HG02759 (cell line): ENCODE data around the gene UPK1B.
"Not testable (repeated sequence)": the region's sequence is repeated elsewhere in the genome, so short reads cannot be mapped to it uniquely, and the experiment has no call there.

Experiments used
- ATAC-seq: cut with Tn5 transposase; IDR thresholded peaks from one replicate; pipeline ENCODE4 v1.9.1; 2021; ENCODE audit warnings: mild to moderate bottlenecking, moderate library complexity; ENCODE audit not compliant: unreplicated experiment

Gene UPK1B

GRCh38 chr3:119173325-119173724 is at the start of gene UPK1B:
TSS of gene UPK1B (plus strand) at chr3:119173598. CDS start at chr3:119186742, 13,144 bp downstream.
- ATAC-seq = no peak

GRCh38 chr3:119125342-119125741 is 48.1 kb upstream of the UPK1B start:
- ATAC-seq = no peak

- no peak for ATAC-seq
Observed at GRCh38 chr3:119125742-119126504, 47.5 kb upstream of the UPK1B start.

GRCh38 chr3:119130291-119130690 is 43.1 kb upstream of the UPK1B start:
- not testable (repeated sequence) for ATAC-seq

GRCh38 chr3:119132291-119132690 is 41.1 kb upstream of the UPK1B start:
- ATAC-seq = not testable (repeated sequence)

GRCh38 chr3:119139360-119139759 is 34.0 kb upstream of the UPK1B start:
- ATAC-seq = not testable (repeated sequence)

GRCh38 chr3:119140466-119140865 is 32.9 kb upstream of the UPK1B start:
- ATAC-seq = no peak

- peak; percentile 48 for ATAC-seq
Observed at GRCh38 chr3:119145128-119145499, 28.3 kb upstream of the UPK1B start.

- ATAC-seq = peak; percentile 79
Observed at GRCh38 chr3:119145500-119146167, 27.8 kb upstream of the UPK1B start, which contains the start of gene TEX55. TSS of gene TEX55 (plus strand) at chr3:119146165. CDS start at chr3:119146190, 25 bp downstream.

- no peak for ATAC-seq
Observed at GRCh38 chr3:119146578-119147375, 26.6 kb upstream of the UPK1B start.

- no peak for ATAC-seq
Observed at GRCh38 chr3:119147494-119147893, 25.9 kb upstream of the UPK1B start.

GRCh38 chr3:119148493-119149180 is 24.8 kb upstream of the UPK1B start:
- no peak for ATAC-seq

GRCh38 chr3:119149484-119149883 is 23.9 kb upstream of the UPK1B start:
- ATAC-seq = no peak

GRCh38 chr3:119156868-119157267 is 16.5 kb upstream of the UPK1B start:
- ATAC-seq = no peak

- ATAC-seq = no peak
Observed at GRCh38 chr3:119157971-119158370, 15.4 kb upstream of the UPK1B start.

- no peak for ATAC-seq
Observed at GRCh38 chr3:119160361-119160760, 13.0 kb upstream of the UPK1B start.

- ATAC-seq = no peak
Observed at GRCh38 chr3:119160815-119161214, 12.6 kb upstream of the UPK1B start.

- ATAC-seq = no peak
Observed at GRCh38 chr3:119161240-119161639, 12.2 kb upstream of the UPK1B start.

- not testable (repeated sequence) for ATAC-seq
Observed at GRCh38 chr3:119164745-119165144, 8.7 kb upstream of the UPK1B start.

GRCh38 chr3:119170821-119171220 is 2.6 kb upstream of the UPK1B start:
- no peak for ATAC-seq
